OCI-LY7 (cell line): Measurements from ENCODE around the gene SRCAP. TPM values are rescaled to one million over a fixed set of nuclear protein-coding genes. Genes with fewer than 3 reads are reported as not detected.

ENCODE experiments used
- BruUV-seq: library from RNA; stranded (reverse); fragments of 400-500 nt; replicated peaks from 2 replicates; lab custom pipeline; 2021; lab: Mats Ljungman, UMichigan
- CTCF ChIA-PET: fragments of 300-600 bp; sonication (Branson Sonifier 250); formaldehyde crosslinking; loops from one replicate; lab custom pipeline; 2022; ENCODE audit warnings: antibody characterized with exemption; ENCODE audit not compliant: unreplicated experiment; lab: Charles Lee
- POLR2A ChIA-PET: fragments of 300-600 bp; sonication (Branson Sonifier 250); formaldehyde crosslinking; loops from one replicate; lab custom pipeline; 2022; ENCODE audit warnings: antibody characterized with exemption; lab: Charles Lee
- DNase-seq: peaks from one replicate; pipeline ENCODE4 v3.0.0-alpha.2; 2015; ENCODE audit warnings: low spot score
- H2AFZ ChIP-seq: fragments of 200-600 bp; sonication (generic), shearing (Covaris generic); 2 replicates; pipeline ENCODE4 v1.6.1; 2014; ENCODE audit warnings: mild to moderate bottlenecking, antibody characterized with exemption, low read length, moderate library complexity
- H3K27ac ChIP-seq: fragments of 200-600 bp; sonication (generic); 2 replicates; pipeline ENCODE4 v1.5.1; 2014; ENCODE audit warnings: mixed run types, low read depth, mild to moderate bottlenecking, moderate library complexity, low read length, inconsistent platforms; ENCODE audit not compliant: poor library complexity, severe bottlenecking
- H3K36me3 ChIP-seq: fragments of 200-600 bp; sonication (generic); 2 replicates; pipeline ENCODE4 v1.6.1; 2014; ENCODE audit warnings: mild to moderate bottlenecking, antibody characterized with exemption, low read length, moderate library complexity, mixed read lengths; ENCODE audit not compliant: insufficient read depth
- H3K4me1 ChIP-seq: fragments of 200-600 bp; sonication (generic); 2 replicates; pipeline ENCODE4 v1.5.1; 2014; ENCODE audit warnings: mild to moderate bottlenecking, low read length; ENCODE audit not compliant: insufficient read depth, poor library complexity, severe bottlenecking
- H3K4me2 ChIP-seq: fragments of 200-600 bp; sonication (generic); 2 replicates; pipeline ENCODE4 v1.6.1; 2014; ENCODE audit warnings: mild to moderate bottlenecking, low read length
- H3K4me3 ChIP-seq: fragments of 200-600 bp; sonication (generic); 2 replicates; pipeline ENCODE4 v1.5.1; 2014; ENCODE audit warnings: mild to moderate bottlenecking, low read depth, low read length; ENCODE audit not compliant: poor library complexity, severe bottlenecking
- H3K79me2 ChIP-seq: fragments of 200-600 bp; sonication (generic); 2 replicates; pipeline ENCODE4 v1.6.1; 2016; ENCODE audit warnings: low read depth, mild to moderate bottlenecking, low read length, moderate library complexity, mixed read lengths; ENCODE audit not compliant: insufficient read depth
- H3K9me2 ChIP-seq: fragments of 200-600 bp; sonication (generic); 2 replicates; pipeline ENCODE4 v1.6.1; 2016; ENCODE audit warnings: mild to moderate bottlenecking, low read length, mixed read lengths; ENCODE audit not compliant: insufficient read depth
- H3K9me3 ChIP-seq: fragments of 200-600 bp; sonication (generic); 2 replicates; pipeline ENCODE4 v1.6.1; 2014; ENCODE audit warnings: mild to moderate bottlenecking, mixed run types, low read length, mixed read lengths
- H4K20me1 ChIP-seq: fragments of 200-600 bp; sonication (generic); 2 replicates; pipeline ENCODE4 v1.6.1; 2014; ENCODE audit warnings: mild to moderate bottlenecking, antibody characterized with exemption, low read length, moderate library complexity, mixed read lengths; ENCODE audit not compliant: insufficient read depth
- CTCF ChIP-seq: fragments of 200-600 bp; sonication (generic); conservative IDR thresholded peaks from 2 replicates; pipeline ENCODE4 v1.5.1; 2014; ENCODE audit warnings: mild to moderate bottlenecking, antibody characterized with exemption, low read length, moderate library complexity, mixed read lengths
- EZH2phosphoT487 ChIP-seq: fragments of 200-600 bp; sonication (generic); IDR thresholded peaks from 2 replicates; pipeline ENCODE4 v1.6.1; 2018; ENCODE audit warnings: low read depth, borderline replicate concordance, mild to moderate bottlenecking, mixed run types, antibody characterized with exemption, low read length, moderate library complexity, mixed read lengths
- intact Hi-C: fragments of 100-400 bp; cut with micrococcal nuclease; formaldehyde crosslinking; loops from one replicate; pipeline ENCODE4 v1.10.0; 2022; ENCODE audit not compliant: unreplicated experiment
- total RNA-seq, 2 experiments: library from RNA; depleted of rRNA in 1 of 2; stranded (reverse); fragments of >200 nt in 1 of 2; shearing (Covaris generic) in 1 of 2; gene quantifications; 2 replicates each; pipeline ENCODE4 v1.2.3, GENCODE V29; 2014 to 2022

Gene SRCAP
- total RNA-seq, 2 experiments from 2014 or later: 41.8 to 93.7 TPM

GRCh38 chr16:30755955-30756780, 57.2 kb downstream of the SRCAP start:
- no peak for TF ChIP-seq CTCF
- TF ChIP-seq EZH2phosphoT487: no peak
- no peaks in the 10 kb centered on the region for H3K9me2 ChIP-seq
- H3K4me2 ChIP-seq: no peak overlapping the region
- H3K27ac ChIP-seq: no peak overlapping the region
- H3K4me3 ChIP-seq: no peak overlapping the region
- BruUV-seq: no TSS peak
- H3K9me3 ChIP-seq: no peaks in the 10 kb centered on the region
- POLR2A ChIA-PET: no interaction called here
- H2AFZ ChIP-seq: no peak overlapping the region
- H3K79me2 ChIP-seq: 0 out of 2 replicates have a peak, but pooled peaks cover 6% of the 10 kb centered on the region
- peaks cover 71% of the 10 kb centered on the region for H3K36me3 ChIP-seq
- CTCF ChIA-PET: no interaction called here
- no peak for DNase-seq
- H4K20me1 ChIP-seq: no peaks in the 10 kb centered on the region
- H3K4me1 ChIP-seq: peaks cover 28% of the 10 kb centered on the region
- intact Hi-C loops: loop anchor here (10.0 kb wide), 1 partner anchor 1881 kb away; the partner anchor contains the start of gene ATP2A1

- intact Hi-C loops: loop anchor here (10.0 kb wide), 1 partner anchor 1882 kb away; the partner anchor contains the start of gene ATP2A1
- Histone ChIP-seq H3K9me2 (no peaks in the 10 kb centered on the region), H4K20me1 (no peaks in the 10 kb centered on the region), H3K79me2 (0 out of 2 replicates have a peak, but pooled peaks cover 6% of the 10 kb centered on the region), H3K4me2 (no peak overlapping the region), H3K27ac (no peak overlapping the region), H3K36me3 (peaks cover 66% of the 10 kb centered on the region), H3K4me3 (no peak overlapping the region), H3K9me3 (no peaks in the 10 kb centered on the region), H3K4me1 (peaks cover 29% of the 10 kb centered on the region), H2AFZ (no peak overlapping the region)
- TF ChIP-seq CTCF (no peak), EZH2phosphoT487 (no peak)
- TSS peak; percentile 37 for BruUV-seq
- no peak for DNase-seq
- POLR2A ChIA-PET: no interaction called here
- CTCF ChIA-PET: no interaction called here
Observed at GRCh38 chr16:30756781-30757100, 57.8 kb downstream of the SRCAP start.

- Histone ChIP-seq H3K36me3 (peaks cover 66% of the 10 kb centered on the region), H3K4me3 (no peak overlapping the region), H3K9me2 (no peaks in the 10 kb centered on the region), H2AFZ (no peak overlapping the region), H3K4me1 (peaks cover 29% of the 10 kb centered on the region), H4K20me1 (no peaks in the 10 kb centered on the region), H3K27ac (no peak overlapping the region), H3K4me2 (no peak overlapping the region), H3K79me2 (0 out of 2 replicates have a peak, but pooled peaks cover 6% of the 10 kb centered on the region), H3K9me3 (no peaks in the 10 kb centered on the region)
- no peak for DNase-seq
- CTCF ChIA-PET: no interaction called here
- BruUV-seq: no TSS peak
- intact Hi-C loops: loop anchor here (10.0 kb wide), 1 partner anchor 1883 kb away; the partner anchor contains the start of gene ATP2A1
- POLR2A ChIA-PET: no interaction called here
- TF ChIP-seq CTCF: no peak
- TF ChIP-seq EZH2phosphoT487: no peak
Observed at GRCh38 chr16:30757316-30757715, 58.3 kb downstream of the SRCAP start.
